ENCODE data around the gene NHERF1. TPM values are rescaled to one million over a fixed set of nuclear protein-coding genes. Genes with fewer than 3 reads are reported as not detected.

The NHERF1 gene
- polyA plus RNA-seq, 1 donor, result 395 TPM

DNA sequence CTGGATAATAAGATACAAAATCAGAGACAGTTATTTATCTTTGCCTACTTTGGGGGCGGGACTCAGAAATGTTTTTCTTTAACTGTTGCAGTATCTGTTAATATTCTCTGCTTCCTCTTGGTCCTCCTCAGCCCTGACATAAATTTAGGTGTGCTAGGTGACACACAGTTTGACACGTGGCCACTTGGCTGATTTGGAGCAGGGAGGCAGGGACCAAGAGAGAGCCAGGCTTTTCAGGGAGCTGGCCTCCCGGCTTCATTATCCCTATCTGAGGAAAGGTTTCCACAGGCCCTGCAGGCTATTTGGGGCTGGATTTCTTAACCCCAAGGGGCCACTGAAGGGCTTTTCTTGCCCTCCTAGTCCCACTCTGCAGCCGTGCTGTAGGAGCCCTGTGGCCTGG is 47.8 kb downstream of the NHERF1 start:
- no peak overlapping the region for H3K4me3 ChIP-seq (ENCODE audit: low read length)
- DNase-seq, result no peak
- H3K27ac ChIP-seq (ENCODE audit: low read length), result no peak overlapping the region
- H3K9me3 ChIP-seq (ENCODE audit: control insufficient read depth, low read depth, low read length), result no peaks in the 10 kb centered on the region
- no CpG with 5 or more reads among the region's 4 CpGs for WGBS (ENCODE audit: insufficient coverage, low lambda C conversion rate)
- H3K4me1 ChIP-seq (ENCODE audit: control insufficient read depth, insufficient read depth, low read length), result no peaks in the 10 kb centered on the region
- peaks cover 78% of the 10 kb centered on the region for H3K36me3 ChIP-seq (ENCODE audit: control insufficient read depth, insufficient read depth, low read length)
- H3K27me3 ChIP-seq (ENCODE audit: control insufficient read depth, insufficient read depth, low read length), result no peaks in the 10 kb centered on the region

DNA sequence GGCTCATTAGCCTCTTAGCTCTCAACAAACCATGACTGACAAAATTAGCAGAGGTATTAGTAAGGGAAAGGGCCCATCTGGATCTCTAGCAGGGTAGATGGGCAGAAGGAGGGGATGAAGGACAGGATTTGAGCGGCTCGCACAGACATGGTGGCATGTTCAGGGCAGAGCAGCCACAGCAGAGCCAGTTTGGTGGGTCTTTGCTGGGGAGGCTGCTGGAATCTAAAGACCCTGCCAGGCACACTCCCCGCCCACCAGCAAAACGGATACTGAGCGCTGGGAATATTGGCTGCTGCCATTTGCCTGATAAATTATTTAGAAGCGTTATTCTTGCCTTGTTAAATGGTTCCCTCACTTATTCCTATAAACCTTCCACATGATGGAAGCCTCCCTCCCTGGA is 48.4 kb downstream of the NHERF1 start:
- WGBS (ENCODE audit: insufficient coverage, low lambda C conversion rate), result no CpG with 5 or more reads among the region's 6 CpGs
- no peak for DNase-seq
- Histone ChIP-seq H3K4me1 (ENCODE audit: control insufficient read depth, insufficient read depth, low read length) (no peaks in the 10 kb centered on the region), H3K4me3 (ENCODE audit: low read length) (no peak overlapping the region), H3K27ac (ENCODE audit: low read length) (no peak overlapping the region), H3K9me3 (ENCODE audit: control insufficient read depth, low read depth, low read length) (no peaks in the 10 kb centered on the region), H3K36me3 (ENCODE audit: control insufficient read depth, insufficient read depth, low read length) (peaks cover 78% of the 10 kb centered on the region), H3K27me3 (ENCODE audit: control insufficient read depth, insufficient read depth, low read length) (no peaks in the 10 kb centered on the region)

DNA sequence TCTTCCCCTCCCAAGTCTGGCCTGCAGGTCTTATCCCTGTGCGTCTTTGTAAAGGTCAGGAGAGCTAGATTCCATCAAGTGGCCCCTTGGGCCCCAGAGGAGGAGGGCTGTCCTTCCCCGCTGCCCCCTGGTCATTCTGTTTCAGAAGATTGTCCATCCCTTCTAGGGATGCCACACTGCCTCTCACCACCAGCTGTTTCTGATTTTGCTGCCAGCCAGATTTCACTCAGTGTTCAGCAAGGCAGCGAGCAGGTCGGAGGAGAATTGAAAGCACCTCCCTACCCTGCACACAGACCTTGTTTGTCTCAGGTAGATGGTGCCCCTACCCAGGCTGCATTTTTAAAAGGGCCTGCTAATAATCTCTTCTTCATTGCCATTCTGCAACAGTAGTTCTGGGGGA is 49.4 kb downstream of the NHERF1 start:
- WGBS (ENCODE audit: insufficient coverage, low lambda C conversion rate), result no CpG with 5 or more reads among the region's 4 CpGs
- DNase-seq, result no peak
- no peaks in the 10 kb centered on the region for H3K9me3 ChIP-seq (ENCODE audit: control insufficient read depth, low read depth, low read length)
- H3K4me1 ChIP-seq (ENCODE audit: control insufficient read depth, insufficient read depth, low read length), result no peaks in the 10 kb centered on the region
- H3K4me3 ChIP-seq (ENCODE audit: low read length), result no peak overlapping the region
- H3K36me3 ChIP-seq (ENCODE audit: control insufficient read depth, insufficient read depth, low read length), result peaks cover 74% of the 10 kb centered on the region
- no peak overlapping the region for H3K27ac ChIP-seq (ENCODE audit: low read length)
- no peaks in the 10 kb centered on the region for H3K27me3 ChIP-seq (ENCODE audit: control insufficient read depth, insufficient read depth, low read length)

DNA sequence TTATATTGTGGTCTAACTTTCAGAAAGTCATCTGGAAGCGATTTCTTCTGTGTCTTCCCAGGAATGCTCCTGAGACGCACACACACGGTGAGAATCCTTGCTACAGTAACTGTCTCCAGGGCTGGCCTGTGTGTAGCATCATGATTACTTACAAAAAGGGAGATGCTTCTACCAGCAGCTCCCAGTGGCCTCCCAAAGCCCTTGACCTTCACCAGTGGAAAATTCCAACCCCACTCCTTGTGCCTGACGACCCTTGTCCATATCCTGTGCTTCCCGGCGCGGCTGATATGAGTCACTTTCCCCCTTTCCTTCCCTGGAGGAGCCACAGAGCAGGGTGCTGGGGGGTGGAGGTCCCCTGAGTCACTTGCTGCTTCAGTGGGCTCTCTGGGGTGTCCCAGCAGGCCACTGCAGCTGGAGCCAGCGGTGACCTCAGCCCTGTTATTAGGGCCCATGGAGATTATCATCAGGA is 49.8 kb downstream of the NHERF1 start:
- Histone ChIP-seq H3K4me3 (ENCODE audit: low read length) (no peak overlapping the region), H3K27me3 (ENCODE audit: control insufficient read depth, insufficient read depth, low read length) (no peaks in the 10 kb centered on the region), H3K9me3 (ENCODE audit: control insufficient read depth, low read depth, low read length) (no peaks in the 10 kb centered on the region), H3K4me1 (ENCODE audit: control insufficient read depth, insufficient read depth, low read length) (no peaks in the 10 kb centered on the region), H3K27ac (ENCODE audit: low read length) (no peak overlapping the region), H3K36me3 (ENCODE audit: control insufficient read depth, insufficient read depth, low read length) (peaks cover 70% of the 10 kb centered on the region)
- whole genome bisulfite sequencing (ENCODE audit: insufficient coverage, low lambda C conversion rate), result no CpG with 5 or more reads among the region's 8 CpGs
- no peak for DNase-seq

DNA sequence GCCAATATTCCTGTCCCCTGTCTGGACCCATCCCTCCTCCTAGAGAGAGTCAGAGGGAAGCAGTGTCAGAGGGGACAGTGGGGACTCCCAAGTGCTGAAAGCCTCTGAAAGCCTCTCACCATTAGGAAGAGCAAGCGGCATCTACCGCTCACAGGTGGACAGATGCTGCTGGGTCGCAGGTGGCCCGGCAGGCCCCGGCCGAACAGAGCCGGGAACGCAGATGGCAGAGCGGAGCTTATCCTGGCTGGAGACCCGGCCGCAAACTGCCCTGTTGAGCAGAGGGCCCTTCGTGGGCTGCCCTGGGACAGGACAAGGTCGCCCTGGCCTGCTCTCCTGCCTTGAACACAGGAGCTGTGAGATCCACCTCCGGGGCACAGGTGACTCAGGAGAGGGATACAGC is 50.7 kb downstream of the NHERF1 start:
- no peaks in the 10 kb centered on the region for H3K9me3 ChIP-seq (ENCODE audit: control insufficient read depth, low read depth, low read length)
- no peak for DNase-seq
- no CpG with 5 or more reads among the region's 14 CpGs for WGBS (ENCODE audit: insufficient coverage, low lambda C conversion rate)
- no peaks in the 10 kb centered on the region for H3K27me3 ChIP-seq (ENCODE audit: control insufficient read depth, insufficient read depth, low read length)
- no peak overlapping the region for H3K4me3 ChIP-seq (ENCODE audit: low read length)
- no peak overlapping the region for H3K27ac ChIP-seq (ENCODE audit: low read length)
- H3K36me3 ChIP-seq (ENCODE audit: control insufficient read depth, insufficient read depth, low read length), result peaks cover 62% of the 10 kb centered on the region
- H3K4me1 ChIP-seq (ENCODE audit: control insufficient read depth, insufficient read depth, low read length), result no peaks in the 10 kb centered on the region

DNA sequence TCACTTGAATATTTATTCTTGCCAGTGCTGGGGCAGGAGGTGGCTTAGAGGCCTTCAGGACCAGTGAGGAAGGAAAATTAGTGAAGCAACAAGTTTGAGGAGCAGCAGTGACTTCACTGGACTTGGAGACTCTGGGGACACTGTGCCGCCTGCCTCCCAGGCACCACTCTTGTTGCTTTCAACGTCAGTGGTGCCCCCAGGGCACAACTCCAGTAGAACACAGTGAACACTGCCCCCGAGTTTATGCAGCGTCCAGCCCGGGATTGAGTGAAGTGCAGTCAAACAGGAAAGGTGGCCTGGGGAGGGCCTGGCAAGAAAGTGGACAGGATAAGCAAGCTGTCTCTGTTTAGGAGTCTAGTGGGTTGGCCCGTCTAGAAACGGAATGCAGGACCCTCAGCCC is 52.1 kb downstream of the NHERF1 start:
- Histone ChIP-seq H3K27ac (ENCODE audit: low read length) (no peak overlapping the region), H3K36me3 (ENCODE audit: control insufficient read depth, insufficient read depth, low read length) (peaks cover 47% of the 10 kb centered on the region), H3K4me1 (ENCODE audit: control insufficient read depth, insufficient read depth, low read length) (no peaks in the 10 kb centered on the region), H3K9me3 (ENCODE audit: control insufficient read depth, low read depth, low read length) (no peaks in the 10 kb centered on the region), H3K27me3 (ENCODE audit: control insufficient read depth, insufficient read depth, low read length) (no peaks in the 10 kb centered on the region), H3K4me3 (ENCODE audit: low read length) (no peak overlapping the region)
- no peak for DNase-seq
- no CpG with 5 or more reads among the region's 7 CpGs for WGBS (ENCODE audit: insufficient coverage, low lambda C conversion rate)

DNA sequence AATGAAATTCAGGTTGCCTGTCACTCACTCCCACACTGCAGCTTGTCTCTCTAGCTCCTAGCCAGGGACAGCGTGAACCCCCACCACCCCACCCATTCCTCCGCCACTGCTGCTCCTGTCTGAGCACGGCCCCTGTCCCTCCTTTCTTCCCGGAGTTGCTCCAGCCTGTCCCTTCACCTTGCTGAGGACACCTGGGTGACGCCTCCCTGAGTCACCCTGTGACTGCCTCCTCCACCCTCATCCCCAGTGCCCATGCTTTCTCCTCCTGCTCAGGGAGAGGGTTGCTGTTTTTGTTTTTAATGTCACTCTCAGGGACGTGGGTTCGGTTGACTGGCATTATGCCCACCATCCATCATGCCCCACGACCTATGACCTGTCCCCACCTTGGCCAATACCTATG is 53.5 kb downstream of the NHERF1 start:
- no peaks in the 10 kb centered on the region for H3K27me3 ChIP-seq (ENCODE audit: control insufficient read depth, insufficient read depth, low read length)

DNA sequence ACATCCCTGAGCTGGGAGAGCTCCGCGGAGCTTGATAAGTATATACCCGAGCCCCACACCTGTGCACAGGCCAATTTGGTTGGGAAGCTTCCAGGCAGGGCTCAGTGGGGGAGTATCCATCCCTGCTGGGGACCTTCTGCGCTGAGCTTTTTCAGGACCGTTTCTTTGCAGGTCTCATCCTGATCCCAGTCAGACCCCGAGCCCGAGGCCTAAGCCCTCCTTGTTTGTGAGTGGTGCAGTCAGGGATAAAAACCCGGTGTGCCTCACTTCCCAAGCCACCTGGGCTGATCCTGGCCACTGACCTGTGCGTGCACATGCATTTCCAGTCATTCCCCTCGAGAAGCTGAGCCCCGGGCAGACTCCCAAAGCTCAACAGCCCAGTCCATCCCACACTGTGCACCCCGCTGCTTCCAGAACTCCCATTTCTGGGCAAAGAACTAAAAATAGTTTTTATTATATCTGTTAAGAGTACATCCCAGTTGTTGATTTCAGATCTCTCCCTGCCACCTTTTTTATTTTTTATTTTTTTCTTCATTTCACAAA is 55.0 kb downstream of the NHERF1 start:
- H3K4me3 ChIP-seq (ENCODE audit: low read length), result no peak overlapping the region
- WGBS (ENCODE audit: insufficient coverage, low lambda C conversion rate), result no CpG with 5 or more reads among the region's 12 CpGs
- no peaks in the 10 kb centered on the region for H3K27me3 ChIP-seq (ENCODE audit: control insufficient read depth, insufficient read depth, low read length)
- no peaks in the 10 kb centered on the region for H3K9me3 ChIP-seq (ENCODE audit: control insufficient read depth, low read depth, low read length)
- no peak for DNase-seq
- H3K4me1 ChIP-seq (ENCODE audit: control insufficient read depth, insufficient read depth, low read length), result no peaks in the 10 kb centered on the region
- H3K27ac ChIP-seq (ENCODE audit: low read length), result no peak overlapping the region
- peaks cover 22% of the 10 kb centered on the region for H3K36me3 ChIP-seq (ENCODE audit: control insufficient read depth, insufficient read depth, low read length)

More for the DNA sequence above, 53.5 kb downstream of the NHERF1 start:
- Histone ChIP-seq H3K4me1 (ENCODE audit: control insufficient read depth, insufficient read depth, low read length) (no peaks in the 10 kb centered on the region), H3K4me3 (ENCODE audit: low read length) (no peak overlapping the region), H3K27ac (ENCODE audit: low read length) (no peak overlapping the region), H3K36me3 (ENCODE audit: control insufficient read depth, insufficient read depth, low read length) (peaks cover 35% of the 10 kb centered on the region), H3K9me3 (ENCODE audit: control insufficient read depth, low read depth, low read length) (no peaks in the 10 kb centered on the region)
- WGBS (ENCODE audit: insufficient coverage, low lambda C conversion rate), result no CpG with 5 or more reads among the region's 8 CpGs
- no peak for DNase-seq

DNA sequence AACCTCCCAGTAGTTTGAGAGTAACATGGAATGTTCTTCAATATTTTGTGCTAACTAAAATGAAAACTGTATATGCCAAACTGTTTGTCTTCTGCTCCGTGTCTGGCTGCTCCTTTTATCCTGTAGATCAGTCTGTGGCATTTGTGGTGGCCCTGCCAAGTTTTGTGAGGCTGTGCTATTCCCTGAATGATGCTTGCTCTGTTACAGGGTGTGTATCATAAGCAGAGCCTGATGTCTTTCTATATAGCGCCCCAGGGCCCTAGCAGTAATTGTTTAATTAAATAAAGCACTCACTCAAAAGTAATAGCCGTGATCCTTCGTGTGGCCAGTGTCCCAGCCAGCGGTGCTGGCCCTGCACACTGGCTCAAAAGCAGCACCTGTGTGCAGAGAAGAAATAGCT is 55.5 kb downstream of the NHERF1 start:
- Histone ChIP-seq H3K27ac (ENCODE audit: low read length) (no peak overlapping the region), H3K4me1 (ENCODE audit: control insufficient read depth, insufficient read depth, low read length) (no peaks in the 10 kb centered on the region), H3K9me3 (ENCODE audit: control insufficient read depth, low read depth, low read length) (no peaks in the 10 kb centered on the region), H3K36me3 (ENCODE audit: control insufficient read depth, insufficient read depth, low read length) (peaks cover 19% of the 10 kb centered on the region), H3K27me3 (ENCODE audit: control insufficient read depth, insufficient read depth, low read length) (no peaks in the 10 kb centered on the region), H3K4me3 (ENCODE audit: low read length) (no peak overlapping the region)
- DNase-seq, result no peak
- no CpG with 5 or more reads among the region's 5 CpGs for WGBS (ENCODE audit: insufficient coverage, low lambda C conversion rate)

DNA sequence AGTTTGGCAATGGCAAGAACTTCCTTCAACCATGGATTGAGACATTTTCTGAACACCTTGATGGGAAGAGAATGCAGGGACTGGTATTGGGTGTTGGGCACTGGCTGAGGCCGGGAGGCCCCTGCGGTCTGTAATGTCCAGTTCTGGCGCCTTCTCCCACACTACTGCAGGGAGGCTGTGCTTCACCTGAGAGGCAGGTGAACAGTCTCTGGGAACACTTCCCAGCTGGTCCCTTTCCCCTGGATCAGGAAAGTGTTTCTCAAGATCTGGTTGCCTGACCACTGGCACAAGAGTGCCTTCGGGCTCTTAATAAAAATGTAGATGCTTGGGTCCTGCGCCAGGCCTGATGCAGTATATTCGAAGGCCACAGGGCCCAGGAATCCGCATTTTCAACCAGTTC is 56.3 kb downstream of the NHERF1 start:
- no peak for DNase-seq
- Histone ChIP-seq H3K9me3 (ENCODE audit: control insufficient read depth, low read depth, low read length) (no peaks in the 10 kb centered on the region), H3K4me1 (ENCODE audit: control insufficient read depth, insufficient read depth, low read length) (no peaks in the 10 kb centered on the region), H3K36me3 (ENCODE audit: control insufficient read depth, insufficient read depth, low read length) (peaks cover 11% of the 10 kb centered on the region), H3K27me3 (ENCODE audit: control insufficient read depth, insufficient read depth, low read length) (no peaks in the 10 kb centered on the region), H3K4me3 (ENCODE audit: low read length) (no peak overlapping the region), H3K27ac (ENCODE audit: low read length) (no peak overlapping the region)
- no CpG with 5 or more reads among the region's 7 CpGs for WGBS (ENCODE audit: insufficient coverage, low lambda C conversion rate)

DNA sequence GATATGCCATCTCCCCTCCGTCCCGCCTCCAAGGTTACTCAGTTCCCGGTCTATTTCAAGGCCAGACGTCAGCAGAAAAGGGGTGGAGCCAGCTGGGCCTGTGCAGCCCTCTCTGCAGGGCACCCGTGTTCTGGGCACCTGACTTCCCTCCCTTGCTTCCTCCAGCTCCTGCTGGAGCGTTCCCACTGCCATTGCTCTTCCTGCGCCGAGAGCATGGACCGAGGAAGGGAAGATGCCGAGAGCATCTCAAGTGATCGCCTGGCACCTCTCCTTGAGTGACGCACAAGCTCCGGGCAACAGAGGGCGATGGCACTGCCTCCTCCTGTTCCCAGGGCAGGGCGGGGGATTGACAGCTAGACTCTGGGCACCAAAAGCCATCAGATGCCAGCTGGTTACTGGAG is 57.2 kb downstream of the NHERF1 start:
- no CpG with 5 or more reads among the region's 15 CpGs for WGBS (ENCODE audit: insufficient coverage, low lambda C conversion rate)
- H3K4me1 ChIP-seq (ENCODE audit: control insufficient read depth, insufficient read depth, low read length), result no peaks in the 10 kb centered on the region
- no peak overlapping the region for H3K27ac ChIP-seq (ENCODE audit: low read length)
- no peaks in the 10 kb centered on the region for H3K27me3 ChIP-seq (ENCODE audit: control insufficient read depth, insufficient read depth, low read length)
- no peaks in the 10 kb centered on the region for H3K9me3 ChIP-seq (ENCODE audit: control insufficient read depth, low read depth, low read length)
- DNase-seq, result no peak
- H3K36me3 ChIP-seq (ENCODE audit: control insufficient read depth, insufficient read depth, low read length), result peaks cover 5% of the 10 kb centered on the region
- no peak overlapping the region for H3K4me3 ChIP-seq (ENCODE audit: low read length)
